TTC549 (cell line): ENCODE measurements around the gene RAB3D.
"Not testable (repeated sequence)": the region's sequence is repeated elsewhere in the genome, so short reads cannot be mapped to it uniquely, and the experiment has no call there.

Experiments
- FAIRE-seq: peaks from 2 replicates; lab custom pipeline; 2012; peaks lifted over from hg19 to GRCh38; lab: Jason Lieb, UNC

The RAB3D gene

DNA sequence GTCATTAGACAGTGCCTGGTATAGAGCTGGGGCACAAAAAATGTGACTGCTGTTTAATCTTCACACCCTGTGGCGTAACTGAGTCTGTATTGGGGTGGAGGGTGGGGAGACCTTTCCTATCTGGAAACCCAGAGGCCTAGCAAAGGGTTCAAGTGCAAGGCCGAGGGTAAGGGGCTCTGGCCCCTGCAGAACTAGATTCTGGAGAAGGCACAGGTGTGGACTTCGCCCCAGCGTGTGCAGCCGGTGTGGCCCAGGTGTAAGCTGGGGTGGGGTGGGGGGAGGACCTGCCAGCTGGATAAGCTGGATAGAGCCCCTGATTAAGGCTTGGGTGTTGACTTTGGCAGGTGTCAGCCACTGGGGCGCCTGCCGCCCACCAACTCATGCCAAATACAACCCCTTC lies 1.3 kb downstream of the RAB3D start:
- no peak for FAIRE-seq

DNA sequence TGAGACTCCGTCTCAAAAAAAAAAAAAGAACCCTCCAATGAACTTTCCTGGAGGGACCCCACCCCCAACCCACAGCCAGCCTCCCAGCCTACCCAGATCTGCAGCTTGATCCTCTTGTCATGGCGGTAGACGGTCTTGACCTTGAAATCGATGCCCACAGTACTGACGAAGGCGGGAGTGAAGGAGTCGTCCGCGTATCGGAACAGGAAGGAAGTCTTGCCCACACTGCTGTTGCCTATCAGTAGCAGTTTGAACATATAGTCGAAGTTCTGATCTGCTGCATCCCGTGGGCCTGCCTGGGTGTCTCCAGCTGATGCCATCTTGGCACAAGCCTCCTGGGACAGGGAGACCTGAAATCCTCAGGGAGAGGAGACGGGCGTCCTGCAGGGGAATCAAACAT lies 2.4 kb downstream of the RAB3D start:
- no peak for FAIRE-seq

DNA sequence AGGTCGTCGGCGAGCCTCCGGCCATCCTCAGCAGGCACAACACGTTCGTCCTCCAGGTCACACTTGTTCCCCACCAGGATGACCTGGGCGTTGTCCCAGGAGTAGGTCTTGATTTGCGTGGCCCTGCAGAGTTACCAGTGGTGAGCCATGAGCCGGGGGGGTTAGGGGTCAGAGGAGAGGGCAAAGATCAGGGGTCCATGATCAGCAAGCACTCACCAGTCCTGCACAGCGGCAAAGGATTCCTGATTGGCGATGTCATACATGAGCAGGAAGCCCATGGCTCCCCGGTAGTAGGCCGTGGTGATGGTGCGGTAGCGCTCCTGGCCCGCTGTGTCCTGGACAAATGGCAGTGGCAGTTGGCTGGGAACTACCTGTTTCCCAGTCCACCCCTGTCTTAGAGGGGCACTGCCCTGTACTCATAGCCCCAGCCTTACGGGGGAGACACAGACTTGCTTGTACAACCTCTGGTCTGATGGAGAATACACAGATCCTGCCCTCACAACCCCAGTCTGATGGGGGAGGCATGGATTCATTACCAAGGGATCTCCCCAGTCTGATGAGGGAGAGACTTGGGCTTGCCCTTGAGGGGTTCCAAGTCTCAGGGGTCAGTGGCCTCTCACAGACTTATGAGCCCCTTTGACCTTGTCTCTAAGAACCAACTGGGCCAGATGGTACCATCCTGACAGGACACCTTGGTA lies 3.9 kb downstream of the RAB3D start:
- no peak for FAIRE-seq

DNA sequence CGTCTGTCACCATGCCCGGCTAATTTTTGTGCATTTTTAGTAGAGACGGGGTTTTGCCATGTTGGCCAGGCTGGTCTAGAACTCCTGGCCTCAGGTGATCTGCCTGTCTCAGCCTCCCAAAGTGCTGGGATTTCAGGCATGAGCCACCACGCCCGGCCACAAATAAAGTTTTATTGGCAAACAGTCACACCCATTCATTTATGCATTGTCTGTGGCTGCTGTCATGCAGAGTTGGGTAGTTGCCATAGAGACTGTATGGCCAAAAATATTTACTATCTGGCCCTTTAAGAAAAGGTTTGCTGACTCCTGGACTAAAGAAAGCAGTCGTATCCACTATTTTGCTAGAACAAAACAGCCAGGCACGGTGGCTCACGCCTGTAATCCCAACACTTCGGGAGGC lies 5.6 kb downstream of the RAB3D start:
- FAIRE-seq = not testable (repeated sequence)

DNA sequence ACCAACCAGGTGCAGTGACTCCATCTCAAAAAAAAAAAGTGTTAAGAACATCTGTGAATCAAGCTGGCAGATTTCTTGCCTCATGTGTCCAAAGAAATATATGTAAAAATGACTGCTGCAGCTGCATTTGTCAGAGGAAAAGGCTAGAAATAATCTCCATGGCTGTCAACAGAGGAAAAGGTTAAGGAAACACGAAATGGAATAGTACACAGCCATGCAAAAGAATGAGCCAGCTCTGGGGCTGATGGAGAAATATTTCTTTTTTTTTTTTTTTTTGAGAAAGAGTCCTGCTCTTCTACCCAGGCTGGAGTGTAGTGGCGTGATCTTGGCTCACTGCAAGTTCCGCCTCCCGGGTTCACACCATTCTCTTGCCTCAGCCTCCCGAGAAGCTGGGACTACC lies 6.6 kb downstream of the RAB3D start:
- no peak for FAIRE-seq

DNA sequence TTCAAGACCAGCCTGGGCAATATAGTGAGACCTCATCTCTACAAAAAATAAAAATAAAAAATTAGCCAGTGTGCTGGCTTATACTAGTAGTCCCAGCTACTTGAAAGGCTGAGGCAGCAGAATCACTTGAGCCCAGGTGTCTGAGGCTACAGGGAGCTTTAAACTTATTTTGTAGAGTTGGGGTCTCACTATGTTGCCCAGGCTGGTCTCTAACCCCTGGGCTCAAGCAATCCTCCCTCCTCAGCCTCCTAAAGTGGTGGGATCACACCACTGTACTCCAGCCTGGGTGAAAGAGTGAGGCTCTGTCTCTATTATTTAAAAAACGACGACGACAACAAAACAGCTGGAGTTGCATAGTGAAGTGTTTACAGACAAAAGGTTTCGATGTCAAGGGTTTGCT lies 8.0 kb downstream of the RAB3D start:
- FAIRE-seq = no peak

DNA sequence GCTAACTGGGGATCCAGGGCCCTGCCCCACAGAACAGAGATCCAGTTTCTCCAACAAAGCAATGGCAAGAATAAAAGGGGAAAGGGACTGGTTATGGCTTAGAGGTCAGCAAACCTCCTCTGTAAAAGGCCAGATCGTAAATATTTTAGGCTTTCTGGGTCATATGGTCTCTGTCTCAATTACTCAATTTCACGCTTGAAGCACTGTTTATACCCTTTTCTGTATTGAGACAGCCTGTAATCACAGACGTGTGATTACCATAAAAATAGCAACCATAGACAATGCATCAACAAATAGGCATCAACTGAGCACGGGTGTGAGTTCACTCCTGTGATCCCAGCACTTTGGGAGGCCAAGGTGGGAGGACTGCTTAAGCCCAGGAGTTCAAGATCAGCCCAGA lies 9.3 kb downstream of the RAB3D start:
- no peak for FAIRE-seq

DNA sequence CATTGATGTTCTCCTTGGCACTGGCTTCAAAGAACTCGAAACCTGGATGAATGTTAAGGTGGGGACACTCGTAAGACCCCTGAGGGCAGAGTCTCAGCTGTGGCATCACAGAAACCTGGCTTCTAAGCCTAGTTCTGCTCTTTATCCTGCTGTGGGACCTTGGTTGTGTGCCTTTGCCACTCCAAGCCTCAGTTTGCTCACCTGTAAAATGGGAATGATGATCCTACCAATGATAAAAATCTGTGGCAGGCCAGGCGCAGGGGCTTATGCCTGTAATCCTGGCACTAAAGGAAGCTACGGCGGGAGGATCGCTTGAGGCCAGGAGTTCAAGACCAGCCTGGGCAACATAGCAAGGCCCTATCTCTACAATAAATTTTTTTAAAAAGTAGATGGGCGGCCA lies 13.9 kb downstream of the RAB3D start:
- no peak for FAIRE-seq

DNA sequence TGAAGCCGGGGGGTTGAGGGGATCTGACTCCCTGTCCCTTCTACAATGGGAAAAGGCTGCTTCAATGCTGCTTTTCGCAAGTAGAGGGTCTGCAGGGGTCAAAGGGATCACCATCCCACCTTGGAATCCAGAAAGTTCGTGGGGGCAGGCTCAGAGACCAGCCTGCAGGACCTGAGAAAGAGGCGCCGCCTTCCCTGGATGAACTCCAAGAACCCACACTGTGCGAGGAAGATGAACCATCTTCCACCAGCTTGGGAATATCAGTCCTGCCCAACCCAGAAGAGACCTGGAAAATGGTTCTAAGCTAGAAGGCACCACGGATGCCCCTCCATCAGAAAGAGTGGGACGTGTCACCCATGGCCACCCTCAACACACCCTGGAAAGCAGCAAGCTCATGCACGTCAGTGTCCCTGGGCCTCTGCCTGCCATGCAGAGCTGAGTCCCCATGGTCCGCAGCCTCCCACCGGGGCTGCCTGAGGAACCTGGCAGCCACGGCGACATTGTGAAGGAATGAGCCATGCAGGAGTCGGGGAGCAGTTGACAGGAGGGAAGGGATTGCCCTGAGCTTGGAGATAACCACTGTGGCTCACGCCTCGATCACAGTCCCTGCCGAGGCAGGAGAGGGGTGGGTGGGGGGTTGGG lies 14.6 kb downstream of the RAB3D start:
- FAIRE-seq = no peak

DNA sequence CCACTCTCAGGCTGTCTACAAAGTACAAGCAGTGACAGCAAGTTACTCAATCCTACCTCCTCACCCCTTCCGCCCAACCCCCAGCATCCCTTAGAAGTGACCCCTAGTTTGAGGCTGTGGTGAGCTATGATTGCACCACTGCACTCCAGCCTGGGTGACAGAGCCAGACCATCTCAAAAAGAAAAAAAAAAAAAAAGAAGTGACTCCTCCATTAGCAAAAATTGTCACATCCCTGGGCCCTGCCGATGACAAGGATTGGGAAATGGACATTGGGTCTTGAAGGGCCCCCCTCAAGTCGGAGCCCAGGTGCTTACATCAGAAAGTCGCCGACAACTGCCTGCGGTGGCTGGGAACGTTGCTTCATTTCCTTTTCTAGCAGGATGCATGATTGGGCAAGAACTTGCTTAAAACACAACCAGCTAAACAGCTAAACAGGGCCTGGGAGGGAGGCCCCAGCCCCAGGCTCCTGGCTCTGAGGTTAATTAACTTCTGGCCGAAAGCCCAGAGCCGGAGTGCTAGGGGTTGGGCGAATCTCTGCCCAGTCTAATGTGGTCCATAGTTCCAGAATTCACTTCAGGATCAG lies 15.3 kb downstream of the RAB3D start:
- no peak for FAIRE-seq

DNA sequence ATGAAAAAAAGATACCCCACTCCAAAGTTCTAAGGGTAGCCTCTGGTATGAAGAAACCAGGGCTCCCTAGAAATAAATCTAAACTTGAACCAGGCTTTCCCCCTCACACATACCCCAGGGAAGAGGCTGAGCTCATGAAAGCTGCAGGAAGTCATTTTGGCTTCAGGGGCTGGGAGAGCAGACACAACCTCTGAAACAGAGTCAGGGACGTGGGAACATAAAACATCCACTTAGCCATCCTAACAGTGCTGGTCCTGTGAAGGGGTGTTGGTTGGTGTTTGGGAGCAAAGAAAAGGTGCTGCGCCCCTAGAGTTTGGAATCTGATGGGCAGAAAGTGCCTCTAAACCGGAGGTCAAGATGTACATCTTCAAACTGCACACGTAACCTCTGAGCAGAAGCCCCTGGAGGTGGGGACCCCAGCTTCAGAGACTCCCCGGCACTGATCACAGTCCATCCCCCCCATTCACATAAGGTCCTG lies 15.8 kb downstream of the RAB3D start:
- FAIRE-seq = no peak

DNA sequence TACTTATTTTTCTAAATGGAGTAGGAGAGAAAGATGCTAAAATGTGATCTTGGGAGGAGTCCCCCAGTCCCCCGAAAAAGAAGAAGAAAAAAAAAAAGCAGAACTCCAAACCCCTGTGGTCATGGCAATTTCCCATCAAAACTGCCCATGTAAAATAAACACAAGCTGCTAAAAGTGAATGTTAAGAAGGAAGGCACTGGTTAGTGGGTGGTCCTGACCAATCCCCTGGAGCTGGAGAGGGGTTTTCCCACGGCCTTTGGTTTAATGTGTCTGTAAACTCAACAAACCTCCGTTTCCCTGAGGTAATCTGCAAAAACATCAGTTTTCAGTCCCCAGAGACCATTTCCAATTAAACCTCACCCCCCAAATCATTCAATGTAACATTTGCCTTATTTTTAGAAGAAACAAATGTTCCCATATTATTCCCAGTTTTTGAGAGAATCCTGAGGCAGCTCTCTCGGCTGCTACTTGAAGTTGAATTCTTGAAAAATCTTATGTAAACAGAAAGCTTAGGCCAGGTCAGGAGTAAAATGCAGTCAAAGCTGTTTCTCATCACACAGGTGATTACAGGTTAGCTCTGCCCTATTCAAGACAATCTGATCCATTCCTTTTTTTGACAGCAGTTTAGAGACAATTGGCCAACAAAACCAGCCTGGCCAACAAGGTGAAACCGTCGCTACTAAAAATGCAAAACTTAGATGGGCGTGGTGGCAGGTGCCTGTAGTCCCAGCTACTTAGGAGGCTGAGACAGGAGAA lies 17.0 kb downstream of the RAB3D start:
- no peak for FAIRE-seq

DNA sequence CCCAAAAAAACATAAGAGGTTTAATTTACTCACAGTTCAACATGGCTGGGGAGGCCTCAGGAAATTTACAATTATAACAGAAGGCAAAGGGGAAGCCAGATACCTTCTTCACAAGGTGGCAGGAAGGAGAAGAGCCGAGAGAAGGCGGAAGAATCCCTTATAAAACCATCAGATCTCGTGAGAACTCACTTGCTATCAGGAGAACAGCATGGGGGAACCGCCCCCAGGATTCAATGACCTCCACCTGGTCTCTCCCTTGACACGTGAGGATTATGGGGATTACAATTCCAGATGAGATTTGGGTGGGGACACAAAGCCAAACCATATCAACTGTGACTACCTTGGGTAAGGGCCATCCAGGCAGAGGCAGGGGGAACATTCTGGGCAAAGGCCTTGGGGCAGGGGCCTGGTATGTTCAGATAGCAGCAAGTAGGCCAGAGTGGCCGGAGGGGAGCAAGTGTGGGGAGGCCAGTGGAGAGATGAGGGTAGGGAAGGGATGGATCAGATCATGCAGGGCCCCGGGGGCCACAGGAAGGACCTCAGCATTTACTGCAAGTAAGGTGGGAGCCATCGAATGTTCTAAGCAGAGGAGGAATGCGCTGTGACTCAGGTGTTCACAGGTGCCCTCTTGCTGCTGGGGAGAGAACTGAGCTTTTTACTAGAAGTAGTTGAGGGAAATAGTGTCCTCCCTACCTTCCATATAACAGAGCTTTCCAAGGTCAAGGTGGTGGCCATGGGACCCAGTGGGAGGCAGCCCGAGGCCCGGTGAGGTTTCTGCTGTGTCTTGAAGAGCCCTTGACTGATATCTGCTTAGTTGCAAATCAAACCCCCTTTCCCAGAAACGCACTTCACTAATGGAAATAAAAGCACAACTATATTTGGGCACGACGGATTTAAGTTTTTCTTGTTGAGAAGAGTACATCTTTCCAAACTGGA lies 18.0 kb downstream of the RAB3D start:
- FAIRE-seq = no peak

DNA sequence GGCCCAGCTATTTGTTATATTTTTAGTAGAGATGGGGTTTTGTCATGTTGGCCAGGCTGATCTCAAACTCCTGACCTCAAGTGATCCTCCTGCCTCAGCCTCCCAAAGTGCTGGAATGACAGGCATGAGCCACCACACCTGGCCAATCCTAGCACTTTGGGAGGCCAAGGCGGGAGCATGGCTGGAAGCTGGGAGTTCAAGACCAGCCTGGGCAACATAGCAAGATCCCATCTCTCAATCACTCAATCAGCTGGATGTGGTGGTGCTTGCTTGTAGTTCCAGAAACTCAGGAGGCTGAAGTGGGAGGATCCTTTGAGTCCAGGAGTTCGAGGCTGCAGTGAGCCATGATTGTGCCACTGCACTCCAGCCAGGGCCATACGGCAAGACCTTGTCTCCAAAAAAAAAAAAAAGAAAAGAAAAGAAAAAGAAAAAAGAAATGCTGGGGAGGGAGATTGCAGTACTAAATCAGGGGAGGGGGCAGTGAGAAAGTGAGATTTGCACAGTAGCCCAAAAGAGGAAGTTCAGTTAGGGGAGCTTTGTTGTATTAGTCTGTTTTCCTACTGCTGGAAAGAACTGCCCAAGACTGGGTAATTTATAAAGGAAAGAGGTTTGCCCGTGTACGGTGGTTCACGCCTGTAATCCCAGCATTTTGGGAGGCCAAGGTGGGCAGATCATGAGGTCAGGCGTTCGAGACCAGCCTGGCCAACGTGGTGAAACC lies 19.0 kb downstream of the RAB3D start:
- not testable (repeated sequence) for FAIRE-seq

DNA sequence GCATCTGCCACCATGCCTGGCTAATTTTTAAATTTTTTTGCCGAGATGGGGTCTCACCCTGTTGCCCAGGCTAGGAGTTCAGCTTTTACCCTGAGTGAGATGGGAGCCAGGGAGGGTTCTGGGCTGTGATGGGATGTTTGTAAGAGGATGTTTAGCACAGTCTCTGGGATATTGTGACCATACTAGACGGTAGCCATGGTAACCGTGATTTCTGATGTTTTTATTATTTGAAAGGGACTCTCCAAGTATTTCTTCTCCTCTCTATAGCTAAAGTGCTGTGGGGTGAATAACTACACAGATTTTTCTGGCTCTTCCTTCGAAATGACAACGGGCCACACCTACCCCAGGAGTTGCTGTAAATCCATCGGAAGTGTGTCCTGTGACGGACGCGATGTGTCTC lies 33.1 kb downstream of the RAB3D start:
- no peak for FAIRE-seq

DNA sequence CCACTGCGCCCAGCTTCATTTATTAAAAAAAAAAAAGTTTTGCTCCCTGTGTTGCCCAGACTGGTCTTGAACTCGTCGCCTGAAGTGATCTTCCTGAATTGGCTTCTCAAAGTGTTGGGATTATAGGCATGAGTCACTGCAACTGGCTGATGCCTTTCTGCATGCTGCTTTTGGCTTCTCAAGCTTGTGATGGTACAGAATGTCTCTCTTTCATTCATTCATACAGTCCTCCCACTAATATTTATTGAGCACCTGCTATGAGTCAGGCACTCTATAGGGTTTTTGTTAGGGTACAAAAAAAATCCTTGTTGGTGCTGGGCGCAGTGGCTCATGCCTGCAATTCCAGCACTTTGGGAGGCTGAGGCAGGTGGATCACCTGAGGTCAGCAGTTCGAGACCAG lies 34.5 kb downstream of the RAB3D start:
- FAIRE-seq = no peak

DNA sequence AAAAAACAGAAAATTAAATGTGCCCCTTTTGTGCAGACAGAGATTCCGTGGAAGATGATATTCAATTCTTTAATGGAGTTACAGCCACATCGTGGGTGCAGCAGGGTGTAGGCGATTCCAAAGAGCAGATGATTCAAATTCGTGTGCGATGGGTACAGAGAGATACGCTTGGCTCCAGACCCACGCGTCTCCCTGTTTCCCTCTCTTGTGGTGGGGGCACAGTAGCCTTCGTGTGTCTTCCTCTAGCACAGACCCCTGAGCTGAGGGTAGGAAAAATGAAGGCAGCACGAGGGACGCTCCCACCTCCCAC lies 38.7 kb downstream of the RAB3D start:
- no peak for FAIRE-seq

DNA sequence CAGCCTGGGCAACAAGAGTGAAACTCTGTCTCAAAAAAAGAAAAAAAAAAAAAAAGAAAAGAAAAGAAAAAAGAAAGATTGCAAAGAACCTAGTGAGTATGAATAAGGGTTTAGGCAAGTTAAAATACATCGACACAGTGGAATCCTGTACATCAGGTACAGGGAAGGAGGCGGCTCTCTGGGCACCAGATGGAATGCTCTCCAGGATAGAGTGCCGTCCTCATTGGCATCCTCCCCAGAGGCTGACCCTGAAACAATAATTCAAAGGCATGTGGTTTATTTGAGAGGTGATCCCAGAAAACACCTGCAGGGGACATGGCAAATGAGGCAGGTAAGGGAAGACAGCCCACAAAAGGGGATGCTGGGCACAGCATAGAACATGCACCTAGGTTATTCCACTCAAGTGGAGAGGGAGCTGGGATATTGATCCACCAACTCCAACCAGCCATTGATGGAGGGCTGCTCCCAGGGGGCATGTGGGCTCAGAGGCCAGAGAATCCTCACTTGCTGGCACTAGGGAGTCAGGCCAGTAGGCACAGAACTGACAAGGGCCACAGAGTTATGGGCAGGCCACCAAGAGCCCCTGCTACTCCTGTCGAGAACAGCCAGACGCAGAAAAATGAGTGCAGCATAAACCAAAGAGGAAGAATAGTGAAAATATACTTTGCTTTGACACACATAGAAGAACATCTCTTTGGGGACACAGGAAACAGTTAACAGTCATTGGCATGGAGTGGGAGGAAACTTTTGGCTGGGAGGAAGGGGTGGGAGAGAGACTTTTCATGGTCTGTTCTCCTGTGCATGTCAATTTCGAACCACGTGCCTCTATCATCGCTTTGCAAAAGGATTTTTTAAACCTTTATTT lies 39.3 kb downstream of the RAB3D start:
- FAIRE-seq = no peak

DNA sequence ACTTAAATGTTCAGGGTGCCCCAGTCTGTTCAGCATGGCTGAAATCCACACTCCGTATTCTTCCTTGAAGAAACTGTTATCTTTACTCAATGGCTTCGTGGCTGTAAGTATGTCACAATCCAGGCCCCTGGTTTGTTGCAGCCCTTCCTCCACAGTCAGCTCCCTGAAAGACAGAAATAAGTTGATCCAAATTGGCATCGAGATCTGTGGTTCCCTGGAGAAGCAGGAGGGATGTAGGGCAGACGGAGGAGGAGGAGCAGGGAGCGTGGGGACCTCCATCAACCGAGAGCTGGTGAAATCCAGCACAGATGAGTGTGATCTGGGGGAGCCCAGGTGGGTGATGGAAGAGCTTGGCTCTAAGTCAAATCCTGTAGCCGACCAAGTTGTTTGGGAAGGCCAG lies 43.2 kb downstream of the RAB3D start:
- FAIRE-seq = no peak

DNA sequence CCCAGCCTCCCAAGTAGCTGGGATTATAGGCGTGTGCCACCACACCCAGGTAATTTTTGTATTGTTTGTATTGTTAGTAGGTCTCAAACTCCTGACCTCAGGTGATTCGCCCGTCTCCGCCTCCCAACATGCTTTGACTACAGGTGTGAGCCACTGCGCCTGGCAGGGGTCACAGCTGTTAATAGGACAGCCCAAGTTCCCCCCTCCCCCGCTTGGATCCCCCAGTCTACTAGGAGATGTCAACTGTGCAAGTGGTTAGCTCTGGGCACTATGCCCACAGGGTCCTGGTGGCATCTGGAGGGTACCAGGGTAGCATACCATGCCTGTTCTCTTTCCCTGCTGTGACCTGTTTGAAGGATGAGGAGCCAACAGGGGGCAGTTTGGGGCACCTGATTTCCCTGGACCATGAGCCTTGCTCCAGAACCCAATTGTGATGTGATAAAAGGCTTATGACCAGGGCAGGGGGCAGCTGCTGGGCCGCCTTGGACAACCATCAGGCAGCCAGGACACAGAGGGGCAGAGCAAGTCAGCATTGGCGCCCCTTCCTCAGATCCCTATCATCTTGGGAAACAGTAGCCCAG lies 43.7 kb downstream of the RAB3D start, which contains the start of gene TSPAN16:
Gene TSPAN16, plus strand, starts transcription at position 496 of the 581 bp plus-strand sequence. CDS start 138 bp downstream, outside the sequence.
- FAIRE-seq = no peak
